T-helper 1 cell (primary cell): ENCODE data around the gene GRID2.

Source experiments
- DNase-seq, 5 donors: peaks; one replicate each; pipeline ENCODE4 v3.0.0-alpha.2; 2012 to 2020

The GRID2 gene

DNA sequence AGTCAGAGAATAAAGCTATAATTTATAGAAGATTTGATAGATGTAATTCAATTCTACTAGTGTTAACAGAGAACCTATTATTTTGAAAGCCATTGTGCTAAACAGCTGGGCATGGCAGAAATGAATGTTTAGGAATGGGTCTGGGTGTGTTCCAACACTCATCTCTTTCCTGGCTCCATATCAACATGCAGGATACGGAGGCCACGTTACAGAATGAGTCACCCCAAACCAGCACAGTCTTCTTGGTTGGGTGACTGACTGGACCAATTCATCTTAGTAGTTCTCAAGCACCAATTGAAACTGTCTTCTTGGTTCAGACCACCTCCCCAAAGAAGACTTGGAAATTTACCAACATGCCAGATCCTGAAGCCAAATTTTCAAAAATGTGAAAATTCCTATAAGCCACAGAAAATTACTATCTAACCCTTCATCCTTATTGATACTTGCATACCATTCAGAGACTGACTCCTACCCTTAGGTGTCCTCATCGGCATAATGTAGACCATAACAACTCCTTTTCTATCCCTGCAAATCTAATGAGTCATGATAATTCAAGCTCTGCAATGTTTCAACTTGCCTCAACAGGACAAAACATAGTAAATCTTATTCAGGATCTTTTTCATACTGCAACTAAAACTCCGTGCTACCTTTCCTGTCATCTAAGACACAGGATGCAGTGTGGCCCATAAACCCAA, 1472.8 kb downstream of the GRID2 start:
- no peak for DNase-seq

DNA sequence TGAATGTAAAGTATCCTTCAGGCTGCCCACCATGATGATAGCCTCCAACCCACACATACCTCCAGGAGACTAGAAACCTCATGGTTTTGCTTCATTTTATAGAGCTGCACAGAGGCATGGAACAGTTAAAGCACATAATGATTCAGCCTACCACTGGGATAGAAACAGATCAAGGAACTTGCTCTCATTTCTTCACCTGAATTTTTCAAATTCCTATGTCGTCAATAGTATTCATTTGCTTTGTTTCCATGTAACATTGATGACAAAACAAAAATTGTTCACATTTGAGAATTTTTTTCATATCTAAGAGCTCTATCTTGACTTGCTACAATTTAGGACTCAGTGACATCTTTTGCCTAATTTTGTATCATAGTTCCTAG, 1473.3 kb downstream of the GRID2 start:
- no peak for DNase-seq

DNA sequence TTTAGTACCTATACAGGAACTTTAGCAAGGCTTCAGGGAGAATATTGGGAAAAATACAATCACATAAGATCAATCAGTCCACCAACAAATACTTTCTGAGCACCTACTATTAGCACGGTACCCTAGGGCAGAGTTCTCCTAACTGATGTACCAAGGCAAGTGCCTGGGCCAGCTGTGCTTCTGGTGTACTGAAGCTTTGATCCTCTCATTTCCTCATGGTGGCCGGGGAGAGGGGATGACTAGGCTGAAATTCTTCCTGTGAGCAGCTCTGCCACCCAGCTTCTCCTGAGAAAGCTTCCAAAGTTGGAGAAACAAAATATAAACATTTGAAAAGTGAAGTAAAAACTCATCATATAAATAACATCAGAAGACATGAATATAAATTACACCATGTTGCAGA, 1475.5 kb downstream of the GRID2 start:
- DNase-seq: no peak

DNA sequence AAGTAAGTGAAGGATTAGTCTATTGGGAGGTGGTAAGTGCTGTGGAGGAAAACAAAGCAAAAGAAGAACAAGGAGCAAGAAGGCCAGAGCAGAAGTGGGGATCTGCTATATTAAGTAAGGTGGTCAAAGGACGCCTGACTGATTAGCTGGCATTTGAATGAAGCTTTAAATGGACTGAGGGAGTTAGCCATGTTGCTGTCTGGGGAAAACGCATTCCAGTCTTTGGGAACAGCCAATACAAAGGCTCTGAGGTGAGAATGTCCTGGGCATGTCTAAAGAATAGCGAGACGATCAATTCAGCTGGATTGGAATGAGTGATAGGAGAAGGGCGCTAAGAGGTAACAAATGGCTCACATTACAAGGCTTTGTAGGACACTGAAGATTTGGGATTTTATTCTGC, 1476.3 kb downstream of the GRID2 start:
- no peak for DNase-seq

DNA sequence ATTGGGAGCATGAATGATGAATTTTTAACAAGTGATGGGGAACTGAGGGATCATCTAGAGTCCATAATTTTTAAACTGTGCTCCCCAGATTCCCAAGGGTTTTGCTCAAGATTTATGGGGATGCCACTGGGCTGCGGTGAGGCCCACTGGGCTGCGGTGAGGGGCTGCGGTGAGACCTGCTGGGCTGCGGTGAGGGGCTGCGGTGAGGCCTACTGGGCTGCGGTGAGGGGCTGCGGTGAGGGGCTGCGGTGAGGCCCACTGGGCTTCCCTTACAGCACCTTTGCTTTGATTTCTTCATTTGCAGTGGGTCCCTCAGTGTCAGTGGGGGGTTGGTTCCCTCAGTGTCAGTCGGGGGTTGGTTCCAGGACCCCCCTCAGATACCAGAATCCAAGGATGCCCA, 1477.4 kb downstream of the GRID2 start:
- DNase-seq: no peak

DNA sequence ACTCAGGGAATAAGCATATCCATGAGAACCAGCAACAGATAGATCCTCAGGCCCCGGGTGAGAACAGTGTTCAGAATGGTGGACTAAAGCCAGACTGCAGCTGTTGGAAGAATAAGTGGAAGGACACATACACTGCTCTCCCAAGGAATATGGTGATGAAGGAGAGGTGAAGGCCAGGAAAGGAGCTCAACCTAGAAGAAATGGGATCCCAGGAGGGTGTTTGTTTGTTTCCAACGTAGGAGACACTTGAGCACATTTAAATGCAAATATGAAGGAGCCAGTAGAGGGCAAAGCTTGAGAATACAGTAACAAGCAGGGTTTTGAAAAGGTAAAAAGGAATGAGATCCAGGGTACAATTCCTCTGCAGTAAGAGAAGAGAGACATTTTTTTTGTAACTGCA, 1482.4 kb downstream of the GRID2 start:
- DNase-seq: no peak

- no peak for DNase-seq
Measured at GRCh38 chr4:93788712-93789111, 1484.9 kb downstream of the GRID2 start.

- DNase-seq: peak in 2 of 5 donors; percentile 0 to 7
Measured at GRCh38 chr4:93791570-93792195, 1487.9 kb downstream of the GRID2 start.

GRCh38 chr4:93802045-93802444, 1498.3 kb downstream of the GRID2 start:
- no peak for DNase-seq

DNA sequence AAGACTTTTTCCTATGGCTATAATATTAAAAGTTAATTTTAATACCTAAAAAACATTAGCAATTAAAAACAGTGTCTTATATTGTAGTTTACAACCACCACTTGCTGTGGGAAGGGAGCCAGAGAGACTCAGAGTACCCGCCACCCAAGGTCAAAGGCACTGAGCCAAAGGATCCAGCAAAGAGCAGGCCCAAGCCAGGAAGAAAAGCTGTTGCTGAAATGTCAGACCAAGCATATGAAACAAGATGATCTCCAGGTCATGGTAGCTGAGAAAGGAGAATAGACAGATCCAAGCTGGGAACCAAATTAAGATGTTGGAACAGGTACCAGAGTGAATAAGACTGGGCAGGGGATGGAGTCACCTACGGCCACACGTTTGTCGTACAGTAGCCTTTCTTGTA, 1506.0 kb downstream of the GRID2 start:
- DNase-seq: no peak

DNA sequence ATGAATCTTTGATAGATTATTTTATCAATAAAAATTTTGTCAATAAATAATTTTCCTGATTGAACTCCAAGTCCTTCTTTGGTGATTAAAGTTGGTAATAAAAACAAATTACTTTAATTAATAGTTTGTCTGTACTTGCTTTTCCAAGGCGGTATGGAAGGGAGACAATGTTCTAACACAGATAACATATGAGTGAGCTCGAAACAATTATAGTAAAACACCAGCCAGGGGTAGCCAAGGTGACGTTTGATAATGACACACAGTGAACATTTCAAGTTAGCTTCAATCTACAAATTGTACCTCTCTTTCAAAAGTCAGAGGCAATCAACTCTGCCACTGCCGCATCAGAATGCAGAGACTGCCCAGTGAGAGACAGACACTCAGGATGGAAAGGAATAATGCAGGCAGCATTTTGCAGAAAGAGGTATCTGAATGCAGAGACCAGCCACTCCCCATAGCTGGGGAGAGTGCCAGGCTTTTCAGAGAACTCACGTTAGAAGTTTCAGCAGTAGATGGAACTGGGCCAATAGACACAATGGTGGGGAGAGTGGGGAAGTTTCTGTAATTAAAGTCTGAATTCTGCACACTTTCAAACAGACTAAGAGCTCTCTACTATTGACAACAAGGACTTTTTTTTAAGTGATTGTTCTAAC, 1506.7 kb downstream of the GRID2 start:
- DNase-seq: no peak

DNA sequence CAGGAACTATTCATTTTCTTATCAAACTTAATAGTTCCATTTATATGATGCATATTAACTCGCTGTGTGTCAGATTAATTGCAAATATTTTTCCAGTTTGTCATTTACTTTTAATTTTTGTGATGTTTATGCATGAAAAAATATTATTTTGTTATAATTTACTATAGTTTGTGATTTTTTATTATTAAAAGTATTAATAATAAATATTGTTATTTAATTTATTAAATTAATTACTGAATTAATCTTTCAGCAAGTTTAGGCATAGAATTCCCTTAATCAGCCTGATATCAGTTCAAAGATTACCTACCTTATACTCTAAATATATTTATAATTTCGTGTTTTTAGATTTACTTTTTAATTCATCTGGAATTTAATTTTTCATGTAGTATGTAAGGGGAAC, 1509.3 kb downstream of the GRID2 start:
- DNase-seq: no peak

DNA sequence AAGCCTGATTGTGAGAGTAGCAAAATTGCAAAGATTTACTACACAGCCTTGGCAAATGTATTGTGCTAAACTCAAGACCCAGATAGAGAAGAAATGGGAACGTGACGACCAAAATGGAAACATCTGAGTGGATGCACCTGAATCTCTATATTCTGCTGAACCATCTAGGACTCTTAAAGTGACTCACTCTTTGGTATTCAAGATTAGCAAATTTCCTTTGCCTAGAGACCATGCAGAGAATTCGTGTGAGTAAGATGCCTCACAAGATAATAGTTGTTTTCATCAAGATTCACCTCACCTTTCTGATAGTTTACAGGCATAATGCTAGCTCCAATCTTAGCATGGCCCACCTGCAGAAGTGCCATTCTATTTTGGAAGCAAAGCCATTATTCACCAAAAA, 1510.4 kb downstream of the GRID2 start:
- DNase-seq: no peak

- no peak for DNase-seq
Measured at GRCh38 chr4:93814722-93815121, 1511.0 kb downstream of the GRID2 start.
